Stimulated activated CD8-positive, alpha-beta memory T cell treated with anti-CD3 and anti-CD28 coated beads, Interleukin-15, amount 100 ng/mL, for 24 hours (primary cell): ENCODE measurements around the gene NUP205.

Source experiments
- DNase-seq: peaks from one replicate; pipeline ENCODE4 v3.0.0-alpha.2; 2020; ENCODE audit warnings: low read depth

NUP205 gene

GRCh38 chr7:135552148-135552547 is 5.6 kb upstream of the NUP205 start:
- DNase-seq = no peak

GRCh38 chr7:135553346-135553745 is 4.4 kb upstream of the NUP205 start:
- no peak for DNase-seq

- DNase-seq = peak; percentile 13
Measured at GRCh38 chr7:135558337-135558767, 635 bp downstream of the NUP205 start.

- no peak for DNase-seq
Measured at GRCh38 chr7:135558881-135559280, 1.2 kb downstream of the NUP205 start.

GRCh38 chr7:135560631-135561030 is 2.9 kb downstream of the NUP205 start:
- no peak for DNase-seq

GRCh38 chr7:135562720-135563119 is 5.0 kb downstream of the NUP205 start:
- DNase-seq = no peak

- DNase-seq = no peak
Measured at GRCh38 chr7:135571834-135572233, 14.1 kb downstream of the NUP205 start.

- DNase-seq = no peak
Measured at GRCh38 chr7:135573541-135573940, 15.8 kb downstream of the NUP205 start.

- no peak for DNase-seq
Measured at GRCh38 chr7:135575296-135575695, 17.6 kb downstream of the NUP205 start.

- no peak for DNase-seq
Measured at GRCh38 chr7:135578569-135578968, 20.9 kb downstream of the NUP205 start.

- no peak for DNase-seq
Measured at GRCh38 chr7:135584362-135585353, 26.9 kb downstream of the NUP205 start.

GRCh38 chr7:135597181-135597925 is 39.6 kb downstream of the NUP205 start:
- no peak for DNase-seq

GRCh38 chr7:135597926-135598305 is 40.2 kb downstream of the NUP205 start:
- no peak for DNase-seq

- no peak for DNase-seq
Measured at GRCh38 chr7:135599471-135599870, 41.8 kb downstream of the NUP205 start.

- no peak for DNase-seq
Measured at GRCh38 chr7:135600226-135600625, 42.5 kb downstream of the NUP205 start.

- DNase-seq = no peak
Measured at GRCh38 chr7:135601182-135601581, 43.5 kb downstream of the NUP205 start.

GRCh38 chr7:135602304-135602703 is 44.6 kb downstream of the NUP205 start:
- DNase-seq = no peak

- no peak for DNase-seq
Measured at GRCh38 chr7:135616136-135616535, 58.4 kb downstream of the NUP205 start.

GRCh38 chr7:135617781-135618180 is 60.1 kb downstream of the NUP205 start:
- DNase-seq = no peak

- no peak for DNase-seq
Measured at GRCh38 chr7:135618510-135618909, 60.8 kb downstream of the NUP205 start.

GRCh38 chr7:135620447-135620846 is 62.7 kb downstream of the NUP205 start:
- DNase-seq = no peak

- DNase-seq = no peak
Measured at GRCh38 chr7:135620980-135621850, 63.5 kb downstream of the NUP205 start.
